Measurements from ENCODE around the gene TCF3. TPM values are rescaled to one million over a fixed set of nuclear protein-coding genes. Genes with fewer than 3 reads are reported as not detected.

The TCF3 gene
- polyA plus RNA-seq, 1 donor (not counting 4 experiments of a cell fraction or from before 2014, with no cell fraction given) = 40.0 TPM

DNA sequence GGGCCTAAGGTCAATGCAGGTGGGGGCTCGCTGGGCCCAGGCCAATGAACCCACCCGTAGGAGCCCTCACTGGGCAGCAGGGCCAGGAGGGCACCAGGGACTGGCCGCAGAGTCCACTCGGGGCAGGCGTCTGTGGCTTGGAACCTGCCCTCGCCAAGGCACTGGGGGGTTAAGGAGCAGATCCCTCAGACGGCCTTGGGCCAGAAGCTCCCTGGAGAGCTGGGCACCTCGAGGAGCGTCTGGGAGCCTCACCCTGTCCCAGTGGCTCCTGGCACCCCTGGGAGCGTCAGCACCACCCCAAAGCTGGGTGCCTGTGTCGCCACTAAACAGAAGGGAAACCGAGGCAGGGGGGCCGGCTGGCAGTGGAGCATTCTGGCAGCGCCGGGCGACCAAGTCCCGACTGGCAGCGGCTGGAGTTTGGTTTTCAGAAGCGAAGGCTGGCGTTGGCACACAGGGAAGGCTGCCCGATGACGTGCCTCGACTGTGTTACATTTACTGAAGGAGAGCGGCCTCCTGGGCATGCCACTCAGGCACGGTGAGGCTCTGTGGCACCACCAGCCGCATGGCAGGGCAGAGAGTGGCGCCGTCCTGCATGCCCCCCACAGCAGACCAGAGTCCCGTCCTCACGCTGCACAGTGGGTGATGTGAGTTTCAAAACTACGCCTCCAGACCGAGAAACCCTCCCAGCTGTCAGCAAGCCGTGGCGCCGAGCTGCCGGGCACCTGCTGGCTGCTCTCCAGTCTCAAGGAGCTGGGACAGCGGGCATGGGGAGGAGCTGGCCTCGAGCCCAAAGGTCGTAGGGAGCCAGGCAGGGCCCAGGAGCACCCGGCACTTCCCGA is 75.1 kb downstream of the TCF3 start:
- Histone ChIP-seq H3K27me3 (ENCODE audit: control insufficient read depth, extremely low read depth, insufficient read depth, low read length) (no peaks in the 10 kb centered on the region), H3K9me1 (ENCODE audit: control insufficient read depth, extremely low read depth, insufficient read depth, low read length) (no peaks in the 10 kb centered on the region), H4K20me1 (ENCODE audit: control insufficient read depth, extremely low read depth, insufficient read depth, low read length) (no peaks in the 10 kb centered on the region), H3K79me2 (ENCODE audit: control insufficient read depth, insufficient read depth, low read length) (no peaks in the 10 kb centered on the region), H3K9ac (ENCODE audit: control insufficient read depth, extremely low read depth, insufficient read depth, low read length) (no peak overlapping the region), H3K4me1 (ENCODE audit: control insufficient read depth, extremely low read depth, insufficient read depth, low read length) (no peaks in the 10 kb centered on the region), H3K4me2 (ENCODE audit: control insufficient read depth, extremely low read depth, insufficient read depth, low read depth, low read length) (no peak overlapping the region), H3K9me3 (ENCODE audit: control insufficient read depth, low read depth, low read length) (no peaks in the 10 kb centered on the region), H3K27ac (ENCODE audit: control insufficient read depth, insufficient read depth, low read length) (no peak overlapping the region), H2AFZ (ENCODE audit: control insufficient read depth, low read length) (no peak overlapping the region), H3K36me3 (ENCODE audit: control insufficient read depth in 2 of 2, extremely low read depth in 1 of 2, insufficient read depth in 2 of 2, low read length in 2 of 2) (peaks cover 5 to 18% of the 10 kb centered on the region in 2 experiments), H3K4me3 (ENCODE audit: control insufficient read depth in 2 of 3, extremely low read depth in 1 of 3, insufficient read depth in 2 of 3, low read depth in 1 of 3, low read length in 3 of 3) (no peak overlapping the region)
- DNase-seq (ENCODE audit: low read depth, low spot score) (no peak), FAIRE-seq (no peak)
- TF ChIP-seq CTCF (optimal IDR thresholded peaks at IDR 0.05 in 1 of 3, IDR thresholded peaks at IDR 0.05 in 1 of 3, conservative IDR thresholded peaks at IDR 0.05 in 1 of 3; ENCODE audit: extremely low read depth in 1 of 3, insufficient read depth in 2 of 3, low read length in 3 of 3) = no peak
- TF ChIP-seq EZH2 (IDR thresholded peaks at IDR 0.05; ENCODE audit: low read length) = no peak
- dilution Hi-C loops (cut with MboI; ENCODE audit: extremely low pct_ligation_motif_present, low sequenced_read_pairs) = no loop called here

DNA sequence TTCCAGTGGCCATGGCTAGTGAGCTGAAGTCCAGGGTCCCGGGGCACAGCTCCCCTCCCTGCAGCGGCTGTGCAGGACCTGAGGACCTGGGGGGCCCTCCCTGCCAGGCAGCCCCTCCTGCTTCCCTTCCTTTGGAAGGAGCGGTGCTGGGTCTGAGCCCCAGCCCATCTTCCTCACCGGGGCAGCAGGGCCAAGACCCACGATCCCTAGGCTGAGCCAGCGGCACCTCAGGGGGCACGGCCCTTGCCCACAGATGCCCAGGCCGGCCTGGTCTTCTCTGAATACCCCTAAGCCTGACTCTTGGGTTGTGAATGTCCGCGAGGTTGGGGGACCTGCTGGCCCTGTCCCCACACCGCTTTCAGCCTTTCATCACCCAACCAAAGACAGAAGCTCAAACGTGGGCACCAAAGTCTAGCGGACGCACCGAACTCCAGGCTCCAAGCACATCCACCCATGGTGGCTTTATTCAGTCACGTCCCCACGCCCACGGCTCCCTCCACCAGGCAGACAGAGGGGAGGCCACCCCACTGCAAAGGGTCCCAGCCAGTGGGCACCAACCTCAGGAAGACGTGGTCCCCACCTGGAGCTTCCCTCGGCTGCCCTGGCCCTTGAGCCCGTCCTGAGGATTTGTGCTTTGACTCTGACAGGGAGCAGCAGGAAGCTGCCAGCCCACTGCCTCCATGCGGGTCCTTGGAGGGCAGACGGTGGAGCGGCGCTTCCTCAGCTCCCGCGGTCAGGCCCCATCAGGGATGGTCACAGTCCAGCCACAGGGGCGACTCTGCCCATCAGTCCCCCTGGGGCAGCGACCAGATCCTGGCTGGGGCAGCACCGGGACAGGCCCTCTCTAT is 75.9 kb downstream of the TCF3 start:
- no peak overlapping the region for H3K4me3 ChIP-seq (ENCODE audit: control insufficient read depth in 2 of 3, extremely low read depth in 1 of 3, insufficient read depth in 2 of 3, low read depth in 1 of 3, low read length in 3 of 3)
- no peaks in the 10 kb centered on the region for H3K9me1 ChIP-seq (ENCODE audit: control insufficient read depth, extremely low read depth, insufficient read depth, low read length)
- H2AFZ ChIP-seq (ENCODE audit: control insufficient read depth, low read length) = no peak overlapping the region
- H3K4me1 ChIP-seq (ENCODE audit: control insufficient read depth, extremely low read depth, insufficient read depth, low read length) = no peaks in the 10 kb centered on the region
- DNase-seq (ENCODE audit: low read depth, low spot score) (no peak), FAIRE-seq (no peak)
- no peak overlapping the region for H3K27ac ChIP-seq (ENCODE audit: control insufficient read depth, insufficient read depth, low read length)
- H4K20me1 ChIP-seq (ENCODE audit: control insufficient read depth, extremely low read depth, insufficient read depth, low read length) = no peaks in the 10 kb centered on the region
- peaks cover 2 to 18% of the 10 kb centered on the region in 2 experiments for H3K36me3 ChIP-seq (ENCODE audit: control insufficient read depth in 2 of 2, extremely low read depth in 1 of 2, insufficient read depth in 2 of 2, low read length in 2 of 2)
- no peak overlapping the region for H3K9ac ChIP-seq (ENCODE audit: control insufficient read depth, extremely low read depth, insufficient read depth, low read length)
- no peaks in the 10 kb centered on the region for H3K79me2 ChIP-seq (ENCODE audit: control insufficient read depth, insufficient read depth, low read length)
- H3K4me2 ChIP-seq (ENCODE audit: control insufficient read depth, extremely low read depth, insufficient read depth, low read depth, low read length) = no peak overlapping the region
- dilution Hi-C loops (cut with MboI; ENCODE audit: extremely low pct_ligation_motif_present, low sequenced_read_pairs) = no loop called here
- H3K9me3 ChIP-seq (ENCODE audit: control insufficient read depth, low read depth, low read length) = no peaks in the 10 kb centered on the region
- TF ChIP-seq CTCF (optimal IDR thresholded peaks at IDR 0.05 in 1 of 3, IDR thresholded peaks at IDR 0.05 in 1 of 3, conservative IDR thresholded peaks at IDR 0.05 in 1 of 3; ENCODE audit: extremely low read depth in 1 of 3, insufficient read depth in 2 of 3, low read length in 3 of 3) (no peak), EZH2 (IDR thresholded peaks at IDR 0.05; ENCODE audit: low read length) (no peak)
- H3K27me3 ChIP-seq (ENCODE audit: control insufficient read depth, extremely low read depth, insufficient read depth, low read length) = no peaks in the 10 kb centered on the region

All from keratinocyte (primary cell).